Measurements from ENCODE around the gene CGNL1.

Gene CGNL1

DNA sequence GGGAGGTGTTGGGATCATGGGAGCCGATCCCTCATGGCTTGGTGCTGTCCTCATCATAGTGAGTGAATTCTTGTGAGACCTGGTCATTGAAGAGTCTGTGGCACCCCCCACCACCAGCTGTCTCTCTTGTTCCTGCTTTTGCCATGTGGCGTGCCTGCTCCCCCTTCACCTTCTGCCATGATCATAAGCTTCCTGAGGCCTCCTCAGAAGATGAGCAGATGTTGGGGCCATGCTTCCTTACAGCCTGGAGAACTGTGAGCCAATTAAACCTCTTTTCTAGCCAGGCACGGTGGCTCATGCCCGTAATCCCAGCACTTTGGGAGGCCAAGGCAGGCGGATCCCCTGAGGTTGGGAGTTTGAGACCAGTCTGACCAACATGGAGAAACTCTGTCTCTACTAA lies 37.0 kb upstream of the CGNL1 start:
- 97% methylated on average over 3 of the region's 5 CpGs for WGBS (ENCODE audit: insufficient coverage)
- Histone ChIP-seq H3K9me3 (ENCODE audit: control extremely low read depth in 1 of 5, control insufficient read depth in 4 of 5, insufficient read depth in 2 of 5, low read depth in 1 of 5, low read length in 4 of 5) (no peaks in the 10 kb centered on the region), H3K27me3 (replicated peaks in 2 of 5; ENCODE audit: control insufficient read depth in 4 of 5, insufficient read depth in 5 of 5, low read length in 4 of 5) (no peaks in the 10 kb centered on the region), H3K27ac (ENCODE audit: insufficient read depth in 1 of 2, low read depth in 1 of 2, low read length in 2 of 2, poor library complexity in 1 of 2, severe bottlenecking in 2 of 2) (no peak overlapping the region), H3K4me3 (ENCODE audit: control insufficient read depth in 1 of 7, extremely low read depth in 1 of 7, insufficient read depth in 4 of 7, low read depth in 2 of 7, low read length in 6 of 7) (no peak overlapping the region), H3K36me3 (ENCODE audit: control insufficient read depth in 4 of 4, insufficient read depth in 4 of 4, low read length in 3 of 4) (no peaks in the 10 kb centered on the region), H3K4me1 (ENCODE audit: control extremely low read depth in 1 of 4, control insufficient read depth in 4 of 4, insufficient read depth in 4 of 4, low read length in 3 of 4) (peaks cover 0 to 20% (median 8%) of the 10 kb centered on the region in 4 experiments)
- CTCF ChIA-PET: interaction anchor here (1.0 to 7.2 kb wide), 8 partner anchors 14 to 206 kb away, joined by 3 to 151 read pairs (median 6); no protein-coding TSS in a partner anchor
- no peak for DNase-seq
- POLR2A ChIA-PET: no interaction called here

GRCh38 chr15:57340682-57341259 lies 35.5 kb upstream of the CGNL1 start:
- H3K4me3 ChIP-seq (ENCODE audit: control insufficient read depth in 1 of 7, extremely low read depth in 1 of 7, insufficient read depth in 4 of 7, low read depth in 2 of 7, low read length in 6 of 7): no peak overlapping the region
- ChIA-PET CTCF (interaction anchor here (0.6 to 7.2 kb wide), 25 partner anchors 9 to 898 kb away, joined by 3 to 151 read pairs (median 5); no protein-coding TSS in a partner anchor), POLR2A (no interaction called here)
- H3K9me3 ChIP-seq (ENCODE audit: control extremely low read depth in 1 of 5, control insufficient read depth in 4 of 5, insufficient read depth in 2 of 5, low read depth in 1 of 5, low read length in 4 of 5): no peaks in the 10 kb centered on the region
- WGBS (ENCODE audit: insufficient coverage): 0% methylated on average over 2 of the region's 5 CpGs
- H3K27ac ChIP-seq (ENCODE audit: insufficient read depth in 1 of 2, low read depth in 1 of 2, low read length in 2 of 2, poor library complexity in 1 of 2, severe bottlenecking in 2 of 2): no peak overlapping the region
- DNase-seq: peak; percentile 58 to 80 (median 64)
- peaks cover 0 to 12% (median 9%) of the 10 kb centered on the region in 4 experiments for H3K4me1 ChIP-seq (ENCODE audit: control extremely low read depth in 1 of 4, control insufficient read depth in 4 of 4, insufficient read depth in 4 of 4, low read length in 3 of 4)
- no peaks in the 10 kb centered on the region for H3K27me3 ChIP-seq (replicated peaks in 2 of 5; ENCODE audit: control insufficient read depth in 4 of 5, insufficient read depth in 5 of 5, low read length in 4 of 5)
- no peaks in the 10 kb centered on the region for H3K36me3 ChIP-seq (ENCODE audit: control insufficient read depth in 4 of 4, insufficient read depth in 4 of 4, low read length in 3 of 4)

GRCh38 chr15:57343048-57343447 lies 33.3 kb upstream of the CGNL1 start:
- 97% methylated on average over 7 of the region's 7 CpGs for WGBS (ENCODE audit: insufficient coverage)
- Histone ChIP-seq H3K4me1 (ENCODE audit: control extremely low read depth in 1 of 4, control insufficient read depth in 4 of 4, insufficient read depth in 4 of 4, low read length in 3 of 4) (peaks cover 0 to 5% (median 2%) of the 10 kb centered on the region in 4 experiments), H3K27ac (ENCODE audit: insufficient read depth in 1 of 2, low read depth in 1 of 2, low read length in 2 of 2, poor library complexity in 1 of 2, severe bottlenecking in 2 of 2) (no peak overlapping the region), H3K4me3 (ENCODE audit: control insufficient read depth in 1 of 7, extremely low read depth in 1 of 7, insufficient read depth in 4 of 7, low read depth in 2 of 7, low read length in 6 of 7) (no peak overlapping the region), H3K9me3 (ENCODE audit: control extremely low read depth in 1 of 5, control insufficient read depth in 4 of 5, insufficient read depth in 2 of 5, low read depth in 1 of 5, low read length in 4 of 5) (peaks cover 0 to 1% (median 0%) of the 10 kb centered on the region in 5 experiments), H3K36me3 (ENCODE audit: control insufficient read depth in 4 of 4, insufficient read depth in 4 of 4, low read length in 3 of 4) (no peaks in the 10 kb centered on the region), H3K27me3 (replicated peaks in 2 of 5; ENCODE audit: control insufficient read depth in 4 of 5, insufficient read depth in 5 of 5, low read length in 4 of 5) (no peaks in the 10 kb centered on the region)
- no peak for DNase-seq
- CTCF ChIA-PET: interaction anchor here (0.6 to 7.2 kb wide), 3 partner anchors 13 to 1443 kb away, joined by 3 to 151 read pairs (median 5); no protein-coding TSS in a partner anchor
- POLR2A ChIA-PET: no interaction called here

DNA sequence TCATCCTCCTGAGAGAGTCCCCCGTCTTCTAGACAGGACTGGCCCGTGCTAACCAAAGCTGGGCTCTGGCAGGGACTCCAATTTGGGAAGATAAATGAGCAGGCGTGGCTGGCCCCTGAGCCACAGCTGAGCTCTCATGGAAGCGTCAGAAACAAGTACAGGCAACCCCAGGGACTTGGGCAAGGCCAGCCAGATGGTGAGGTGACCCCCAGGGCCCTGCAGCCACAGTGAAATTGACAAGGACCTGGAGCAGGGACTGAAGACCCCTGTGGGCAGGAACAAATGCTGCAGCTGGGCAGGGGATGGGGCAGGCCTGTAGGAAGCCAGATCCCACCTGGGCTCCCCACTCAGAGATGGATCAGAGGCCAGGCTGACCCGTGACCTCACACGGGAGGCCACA lies 32.8 kb upstream of the CGNL1 start:
- no peaks in the 10 kb centered on the region for H3K36me3 ChIP-seq (ENCODE audit: control insufficient read depth in 4 of 4, insufficient read depth in 4 of 4, low read length in 3 of 4)
- ChIA-PET CTCF (interaction anchor here (1.9 to 7.2 kb wide), 3 partner anchors 12 to 185 kb away, joined by 5 to 151 read pairs (median 37); no protein-coding TSS in a partner anchor), POLR2A (no interaction called here)
- H3K4me3 ChIP-seq (ENCODE audit: control insufficient read depth in 1 of 7, extremely low read depth in 1 of 7, insufficient read depth in 4 of 7, low read depth in 2 of 7, low read length in 6 of 7): no peak overlapping the region
- H3K27ac ChIP-seq (ENCODE audit: insufficient read depth in 1 of 2, low read depth in 1 of 2, low read length in 2 of 2, poor library complexity in 1 of 2, severe bottlenecking in 2 of 2): no peak overlapping the region
- DNase-seq: no peak
- H3K27me3 ChIP-seq (replicated peaks in 2 of 5; ENCODE audit: control insufficient read depth in 4 of 5, insufficient read depth in 5 of 5, low read length in 4 of 5): no peaks in the 10 kb centered on the region
- peaks cover 0 to 2% (median 0%) of the 10 kb centered on the region in 5 experiments for H3K9me3 ChIP-seq (ENCODE audit: control extremely low read depth in 1 of 5, control insufficient read depth in 4 of 5, insufficient read depth in 2 of 5, low read depth in 1 of 5, low read length in 4 of 5)
- peaks cover 0 to 3% (median 1%) of the 10 kb centered on the region in 4 experiments for H3K4me1 ChIP-seq (ENCODE audit: control extremely low read depth in 1 of 4, control insufficient read depth in 4 of 4, insufficient read depth in 4 of 4, low read length in 3 of 4)
- 68% methylated on average over 4 of the region's 6 CpGs for WGBS (ENCODE audit: insufficient coverage)

DNA sequence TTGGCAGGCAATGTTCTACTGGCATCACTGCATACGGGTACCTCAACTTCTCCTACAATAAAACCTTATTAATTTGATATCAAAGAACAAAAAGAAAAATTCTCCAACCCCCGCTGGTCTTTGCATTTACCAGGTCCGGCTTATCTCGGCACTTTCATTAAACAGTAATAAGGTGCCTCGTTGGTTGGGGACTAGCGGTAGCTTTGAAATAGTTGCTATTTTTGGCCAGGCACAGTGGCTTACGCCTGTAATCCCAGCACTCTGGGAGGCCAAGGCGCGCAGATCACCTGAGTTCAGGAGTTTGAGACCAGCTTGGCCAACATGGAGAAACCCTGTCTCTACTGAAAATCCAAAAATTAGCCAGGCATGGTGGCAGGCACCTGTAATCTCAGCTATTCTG lies 32.0 kb upstream of the CGNL1 start:
- ChIA-PET POLR2A (interaction anchor here (1.0 kb wide), 1 partner anchor 26 kb away, joined by 3 read pairs; no protein-coding TSS in a partner anchor), CTCF (interaction anchor here (1.9 to 4.2 kb wide), 2 partner anchors 11 to 184 kb away, joined by 5 to 37 read pairs; no protein-coding TSS in a partner anchor)

DNA sequence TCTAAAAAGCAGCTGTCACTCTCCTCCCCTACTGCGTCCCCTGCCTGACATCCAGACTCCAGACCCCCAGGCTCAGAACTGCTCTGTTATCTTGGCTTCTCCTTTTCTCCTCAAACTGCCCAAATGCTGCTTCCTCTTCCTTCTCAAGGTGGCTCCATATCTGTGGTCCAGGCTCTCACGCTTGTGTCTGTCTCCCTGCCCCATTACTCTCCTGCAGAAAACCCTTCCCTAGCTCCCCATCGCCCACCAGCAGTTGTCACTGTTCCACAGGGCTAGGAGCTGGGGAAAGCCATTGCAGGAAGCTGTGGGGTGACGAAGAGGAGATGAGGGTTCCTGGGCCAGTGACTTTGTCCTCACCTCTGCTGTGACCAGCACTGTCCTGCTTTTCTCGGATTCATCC lies 30.7 kb upstream of the CGNL1 start:
- Histone ChIP-seq H3K36me3 (ENCODE audit: control insufficient read depth in 4 of 4, insufficient read depth in 4 of 4, low read length in 3 of 4) (no peaks in the 10 kb centered on the region), H3K4me1 (ENCODE audit: control extremely low read depth in 1 of 4, control insufficient read depth in 4 of 4, insufficient read depth in 4 of 4, low read length in 3 of 4) (peaks cover 0 to 3% (median 1%) of the 10 kb centered on the region in 4 experiments), H3K27me3 (replicated peaks in 2 of 5; ENCODE audit: control insufficient read depth in 4 of 5, insufficient read depth in 5 of 5, low read length in 4 of 5) (no peaks in the 10 kb centered on the region), H3K9me3 (ENCODE audit: control extremely low read depth in 1 of 5, control insufficient read depth in 4 of 5, insufficient read depth in 2 of 5, low read depth in 1 of 5, low read length in 4 of 5) (peaks cover 0 to 2% (median 0%) of the 10 kb centered on the region in 5 experiments), H3K4me3 (ENCODE audit: control insufficient read depth in 1 of 7, extremely low read depth in 1 of 7, insufficient read depth in 4 of 7, low read depth in 2 of 7, low read length in 6 of 7) (no peak overlapping the region), H3K27ac (ENCODE audit: insufficient read depth in 1 of 2, low read depth in 1 of 2, low read length in 2 of 2, poor library complexity in 1 of 2, severe bottlenecking in 2 of 2) (no peak overlapping the region)
- DNase-seq: peak; percentile 24 to 66 (median 62)
- WGBS (ENCODE audit: insufficient coverage): 71% methylated on average over 3 of the region's 5 CpGs
- ChIA-PET CTCF (interaction anchor here (0.6 to 4.2 kb wide), 9 partner anchors 14 to 183 kb away, joined by 3 to 37 read pairs (median 3); no protein-coding TSS in a partner anchor), POLR2A (no interaction called here)

More for the DNA sequence above, 32.0 kb upstream of the CGNL1 start:
- H3K27me3 ChIP-seq (replicated peaks in 2 of 5; ENCODE audit: control insufficient read depth in 4 of 5, insufficient read depth in 5 of 5, low read length in 4 of 5): no peaks in the 10 kb centered on the region
- WGBS (ENCODE audit: insufficient coverage): 98% methylated on average over 7 of the region's 9 CpGs
- H3K9me3 ChIP-seq (ENCODE audit: control extremely low read depth in 1 of 5, control insufficient read depth in 4 of 5, insufficient read depth in 2 of 5, low read depth in 1 of 5, low read length in 4 of 5): peaks cover 0 to 2% (median 0%) of the 10 kb centered on the region in 5 experiments
- H3K4me1 ChIP-seq (ENCODE audit: control extremely low read depth in 1 of 4, control insufficient read depth in 4 of 4, insufficient read depth in 4 of 4, low read length in 3 of 4): peaks cover 0 to 3% (median 1%) of the 10 kb centered on the region in 4 experiments
- DNase-seq: no peak
- no peaks in the 10 kb centered on the region for H3K36me3 ChIP-seq (ENCODE audit: control insufficient read depth in 4 of 4, insufficient read depth in 4 of 4, low read length in 3 of 4)
- no peak overlapping the region for H3K4me3 ChIP-seq (ENCODE audit: control insufficient read depth in 1 of 7, extremely low read depth in 1 of 7, insufficient read depth in 4 of 7, low read depth in 2 of 7, low read length in 6 of 7)
- no peak overlapping the region for H3K27ac ChIP-seq (ENCODE audit: insufficient read depth in 1 of 2, low read depth in 1 of 2, low read length in 2 of 2, poor library complexity in 1 of 2, severe bottlenecking in 2 of 2)

- 100% methylated on average over 1 of the region's 1 CpG for WGBS (ENCODE audit: insufficient coverage)
- ChIA-PET POLR2A (no interaction called here), CTCF (interaction anchor here (1.1 to 1.6 kb wide), 2 partner anchors 12 to 179 kb away, joined by 3 to 4 read pairs; no protein-coding TSS in a partner anchor)
- H3K9me3 ChIP-seq (ENCODE audit: control extremely low read depth in 1 of 5, control insufficient read depth in 4 of 5, insufficient read depth in 2 of 5, low read depth in 1 of 5, low read length in 4 of 5): peaks cover 0 to 2% (median 0%) of the 10 kb centered on the region in 5 experiments
- no peak for DNase-seq
- no peak overlapping the region for H3K4me3 ChIP-seq (ENCODE audit: control insufficient read depth in 1 of 7, extremely low read depth in 1 of 7, insufficient read depth in 4 of 7, low read depth in 2 of 7, low read length in 6 of 7)
- H3K36me3 ChIP-seq (ENCODE audit: control insufficient read depth in 4 of 4, insufficient read depth in 4 of 4, low read length in 3 of 4): no peaks in the 10 kb centered on the region
- peaks cover 0 to 3% (median 1%) of the 10 kb centered on the region in 4 experiments for H3K4me1 ChIP-seq (ENCODE audit: control extremely low read depth in 1 of 4, control insufficient read depth in 4 of 4, insufficient read depth in 4 of 4, low read length in 3 of 4)
- H3K27me3 ChIP-seq (replicated peaks in 2 of 5; ENCODE audit: control insufficient read depth in 4 of 5, insufficient read depth in 5 of 5, low read length in 4 of 5): no peaks in the 10 kb centered on the region
- no peak overlapping the region for H3K27ac ChIP-seq (ENCODE audit: insufficient read depth in 1 of 2, low read depth in 1 of 2, low read length in 2 of 2, poor library complexity in 1 of 2, severe bottlenecking in 2 of 2)
Measured at GRCh38 chr15:57348081-57348480, 28.2 kb upstream of the CGNL1 start.

All from common myeloid progenitor, CD34-positive (primary cell).